GM18951 (cell line): ENCODE results near the gene TTC6.

ENCODE experiments used
- POLR2A ChIP-seq: IDR thresholded peaks from 4 replicates; pipeline ENCODE4 v1.6.1; 2011; ENCODE audit warnings: mild to moderate bottlenecking; ENCODE audit not compliant: insufficient read length, insufficient read depth; ENCODE audit errors: extremely low read depth
- in situ Hi-C: fragments of 300-500 bp; cut with MboI; formaldehyde crosslinking; loops from one replicate; pipeline ENCODE4 v1.12.0; 2022; ENCODE audit warnings: low sequenced_read_pairs, mixed read lengths, inconsistent platforms; ENCODE audit not compliant: unreplicated experiment

Gene TTC6

DNA sequence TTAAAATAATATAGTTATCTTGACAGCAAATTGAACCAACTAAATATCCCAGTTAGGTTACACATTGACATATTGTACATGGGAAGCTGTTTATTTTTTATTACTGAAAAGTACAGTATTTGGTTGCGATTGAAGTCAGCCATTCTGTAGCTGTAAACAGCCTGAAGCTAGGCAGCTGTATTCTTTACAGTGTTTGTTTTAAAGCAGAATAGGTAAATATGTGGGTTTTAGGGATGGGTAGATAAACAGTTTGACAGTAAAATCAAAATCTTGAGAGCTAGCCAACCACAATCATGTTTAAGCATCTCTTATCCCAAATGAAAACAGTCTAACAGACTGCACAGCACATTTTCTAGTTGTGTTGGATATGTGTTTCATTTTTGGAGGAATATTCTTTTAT lies 45.7 kb downstream of the TTC6 start:
- TF ChIP-seq POLR2A: no peak
- in situ Hi-C loops: no loop called here

DNA sequence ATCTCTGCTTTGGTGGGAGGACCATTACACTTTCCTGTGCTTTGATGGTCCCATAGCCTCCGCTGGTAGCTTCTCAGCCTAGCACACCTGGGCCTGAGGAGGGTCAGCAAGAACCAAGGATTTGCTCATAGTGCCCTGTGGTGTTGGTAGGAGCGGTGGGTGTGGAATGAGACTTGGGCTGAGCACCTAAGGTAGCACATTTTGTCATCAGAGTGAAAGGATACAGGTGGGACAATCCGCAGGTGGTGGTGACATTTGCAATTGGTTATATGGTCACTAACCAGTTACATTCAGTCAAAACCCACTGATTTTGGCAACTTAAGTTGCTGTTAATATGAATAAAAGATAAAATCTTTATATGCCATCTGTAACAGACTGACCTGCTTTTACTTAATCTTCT lies 46.7 kb downstream of the TTC6 start:
- in situ Hi-C loops: no loop called here
- TF ChIP-seq POLR2A: no peak

DNA sequence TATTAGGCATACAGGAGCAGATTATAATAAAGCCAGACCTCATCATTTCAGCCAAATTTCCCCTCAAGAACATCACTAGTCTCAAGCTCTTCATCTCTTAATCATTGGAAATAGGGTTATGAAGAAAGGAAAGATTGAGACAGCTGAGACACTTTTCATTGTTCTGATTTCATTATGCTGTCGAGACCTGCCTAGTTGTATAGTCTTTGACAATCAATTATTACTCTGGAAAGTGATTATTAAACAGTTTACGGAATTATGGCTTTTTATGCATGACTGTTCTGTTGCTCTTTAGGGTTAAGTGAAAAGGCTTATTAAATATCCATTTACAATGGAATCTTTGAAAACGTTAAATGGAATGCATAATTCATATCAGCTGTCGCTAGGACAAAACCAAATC lies 48.3 kb downstream of the TTC6 start:
- in situ Hi-C loops: no loop called here
- TF ChIP-seq POLR2A: no peak
